ENCODE results near the gene HM13.

DNA sequence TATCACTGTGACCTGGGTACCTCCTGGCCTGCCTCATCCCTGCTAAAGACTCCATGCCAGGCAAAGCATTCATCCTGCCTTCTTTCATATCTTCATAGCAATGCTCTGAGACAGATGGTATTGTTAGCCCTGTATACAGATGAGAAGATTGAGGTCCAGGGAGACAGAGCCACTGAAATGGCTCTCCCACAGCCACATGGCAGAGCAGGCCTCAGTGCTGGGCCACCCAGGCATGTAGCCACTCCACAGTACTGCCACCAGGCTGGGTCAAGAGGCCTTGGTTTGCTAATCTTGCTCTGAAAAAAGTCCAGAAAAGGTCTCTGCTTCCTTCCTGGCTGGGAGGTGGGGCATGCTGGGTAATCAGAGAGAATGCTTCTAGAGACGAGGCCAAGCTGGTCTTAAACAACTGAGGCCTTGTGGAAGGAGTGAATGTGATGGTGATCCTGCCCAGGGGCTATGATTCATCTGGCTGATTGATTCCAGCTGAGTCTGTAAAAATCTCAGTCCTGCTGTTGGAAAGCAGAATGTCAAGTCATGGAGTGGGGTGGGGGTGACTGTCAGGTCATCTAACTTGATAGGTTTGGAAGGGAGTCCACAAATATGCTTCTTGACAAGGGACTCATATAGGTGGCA, 29.8 kb downstream of the HM13 start:
- TF ChIP-seq CTCF (IDR thresholded peaks at IDR 0.05; ENCODE audit: insufficient read depth, low read length): no peak
- no peak for TF ChIP-seq GABPA (IDR thresholded peaks at IDR 0.05; ENCODE audit: low read depth)
- TF ChIP-seq POLR2AphosphoS5 (IDR thresholded peaks at IDR 0.05; ENCODE audit: low read depth): no peak
- TF ChIP-seq, protein P1, sequence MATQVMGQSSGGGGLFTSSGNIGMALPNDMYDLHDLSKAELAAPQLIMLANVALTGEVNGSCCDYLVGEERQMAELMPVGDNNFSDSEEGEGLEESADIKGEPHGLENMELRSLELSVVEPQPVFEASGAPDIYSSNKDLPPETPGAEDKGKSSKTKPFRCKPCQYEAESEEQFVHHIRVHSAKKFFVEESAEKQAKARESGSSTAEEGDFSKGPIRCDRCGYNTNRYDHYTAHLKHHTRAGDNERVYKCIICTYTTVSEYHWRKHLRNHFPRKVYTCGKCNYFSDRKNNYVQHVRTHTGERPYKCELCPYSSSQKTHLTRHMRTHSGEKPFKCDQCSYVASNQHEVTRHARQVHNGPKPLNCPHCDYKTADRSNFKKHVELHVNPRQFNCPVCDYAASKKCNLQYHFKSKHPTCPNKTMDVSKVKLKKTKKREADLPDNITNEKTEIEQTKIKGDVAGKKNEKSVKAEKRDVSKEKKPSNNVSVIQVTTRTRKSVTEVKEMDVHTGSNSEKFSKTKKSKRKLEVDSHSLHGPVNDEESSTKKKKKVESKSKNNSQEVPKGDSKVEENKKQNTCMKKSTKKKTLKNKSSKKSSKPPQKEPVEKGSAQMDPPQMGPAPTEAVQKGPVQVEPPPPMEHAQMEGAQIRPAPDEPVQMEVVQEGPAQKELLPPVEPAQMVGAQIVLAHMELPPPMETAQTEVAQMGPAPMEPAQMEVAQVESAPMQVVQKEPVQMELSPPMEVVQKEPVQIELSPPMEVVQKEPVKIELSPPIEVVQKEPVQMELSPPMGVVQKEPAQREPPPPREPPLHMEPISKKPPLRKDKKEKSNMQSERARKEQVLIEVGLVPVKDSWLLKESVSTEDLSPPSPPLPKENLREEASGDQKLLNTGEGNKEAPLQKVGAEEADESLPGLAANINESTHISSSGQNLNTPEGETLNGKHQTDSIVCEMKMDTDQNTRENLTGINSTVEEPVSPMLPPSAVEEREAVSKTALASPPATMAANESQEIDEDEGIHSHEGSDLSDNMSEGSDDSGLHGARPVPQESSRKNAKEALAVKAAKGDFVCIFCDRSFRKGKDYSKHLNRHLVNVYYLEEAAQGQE (IDR thresholded peaks at IDR 0.05; ENCODE audit: insufficient replicate concordance, low read depth): no peak
- TF ChIP-seq SPI1 (IDR thresholded peaks at IDR 0.05; ENCODE audit: borderline replicate concordance, low read depth): no peak

Data from HL-60 (cell line).